KOPT-K1 (cell line): ENCODE results near the gene INPP4B.
A peak's percentile ranks its signal among the peaks of the same experiment; 100 is the strongest.

Experiments
- H3K27ac ChIP-seq: fragments of 200-600 bp; sonication (generic); 2 replicates; pipeline ENCODE4 v1.5.1; 2016; ENCODE audit warnings: antibody characterized with exemption, mild to moderate bottlenecking, low read depth, low read length; ENCODE audit not compliant: poor library complexity, severe bottlenecking
- H3K36me3 ChIP-seq: fragments of 200-600 bp; sonication (generic); 2 replicates; pipeline ENCODE4 v1.5.1; 2017; ENCODE audit warnings: antibody characterized with exemption, mild to moderate bottlenecking, low read length, moderate library complexity; ENCODE audit not compliant: insufficient read depth
- H3K9me3 ChIP-seq: fragments of 200-600 bp; sonication (generic); 2 replicates; pipeline ENCODE4 v1.5.1; 2017; ENCODE audit warnings: antibody characterized with exemption, low read length, mild to moderate bottlenecking; ENCODE audit not compliant: insufficient read depth, poor library complexity, severe bottlenecking

INPP4B gene

DNA sequence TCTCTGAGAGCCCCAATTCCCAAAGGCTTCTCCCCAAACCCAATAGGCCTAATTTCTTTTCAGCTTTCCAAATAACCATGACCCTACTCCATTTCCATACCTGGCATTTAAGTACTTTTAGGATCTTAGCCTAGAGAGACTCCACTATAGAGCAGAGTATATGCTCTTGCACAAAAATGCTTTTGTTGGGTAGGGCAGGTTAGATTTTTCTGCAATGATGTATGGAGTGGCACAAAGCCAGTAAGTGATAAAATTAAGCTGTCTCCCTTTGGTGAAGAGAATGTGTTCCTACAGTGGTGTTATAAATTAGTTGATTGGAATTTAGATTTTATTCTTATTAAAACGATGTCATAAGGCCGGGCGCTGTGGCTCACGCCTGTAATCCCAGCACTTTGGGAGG is 124.9 kb downstream of the INPP4B start:
- Histone ChIP-seq H3K36me3 (no peaks in the 10 kb centered on the region), H3K27ac (no peak overlapping the region), H3K9me3 (peaks cover 3% of the 10 kb centered on the region)

DNA sequence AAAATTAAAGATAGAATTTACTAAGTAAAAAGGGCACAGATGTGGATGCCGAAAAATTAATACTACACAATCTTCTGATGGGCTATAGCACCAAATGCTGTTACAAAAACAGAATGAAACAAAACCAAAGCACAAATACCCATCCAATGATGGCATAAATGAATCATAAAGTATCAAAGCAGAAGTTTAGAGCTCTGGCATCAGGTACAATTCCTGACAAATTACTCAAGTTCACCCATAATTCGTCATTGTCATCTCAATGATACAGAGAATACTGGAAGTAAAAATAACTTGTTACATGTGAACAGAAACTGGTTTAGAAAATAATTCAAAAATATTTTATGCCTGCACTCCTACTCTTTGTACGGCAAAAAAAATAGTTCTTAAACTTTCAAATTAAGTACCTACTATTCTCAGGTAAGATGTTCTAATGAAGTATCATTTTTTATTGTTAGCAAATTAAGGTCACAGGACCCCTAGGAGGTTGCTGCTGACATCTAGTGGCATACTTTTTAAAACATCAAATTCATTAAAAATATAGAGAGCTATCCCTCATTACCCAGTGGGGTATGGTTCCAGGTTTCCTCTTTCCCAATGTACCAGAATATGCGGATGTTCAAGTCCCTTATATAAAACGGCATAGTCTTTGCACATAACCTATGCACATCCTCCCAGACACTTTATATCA is 126.1 kb downstream of the INPP4B start:
- H3K27ac ChIP-seq = peak overlapping the region; percentile 29
- H3K36me3 ChIP-seq = no peaks in the 10 kb centered on the region
- peaks cover 3% of the 10 kb centered on the region for H3K9me3 ChIP-seq

DNA sequence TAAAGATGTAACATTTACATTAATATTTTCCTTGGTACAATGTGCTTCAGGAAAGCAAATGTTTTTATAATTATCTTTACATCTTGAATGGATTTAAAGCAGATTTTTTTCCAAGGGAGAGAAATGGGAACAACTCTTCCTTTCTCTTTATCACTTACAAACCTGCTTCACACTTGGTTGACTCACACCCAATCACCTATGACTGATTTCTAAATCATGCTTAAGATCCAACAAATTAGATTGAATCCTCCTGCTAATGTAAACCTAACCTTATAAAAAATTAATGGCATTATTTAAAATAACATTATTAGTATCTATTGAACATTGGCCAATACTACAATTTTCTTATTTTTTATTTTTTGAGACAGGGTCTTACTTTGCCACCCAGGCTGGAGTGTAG is 127.1 kb downstream of the INPP4B start:
- Histone ChIP-seq H3K27ac (no peak overlapping the region), H3K36me3 (no peaks in the 10 kb centered on the region), H3K9me3 (peaks cover 3% of the 10 kb centered on the region)

DNA sequence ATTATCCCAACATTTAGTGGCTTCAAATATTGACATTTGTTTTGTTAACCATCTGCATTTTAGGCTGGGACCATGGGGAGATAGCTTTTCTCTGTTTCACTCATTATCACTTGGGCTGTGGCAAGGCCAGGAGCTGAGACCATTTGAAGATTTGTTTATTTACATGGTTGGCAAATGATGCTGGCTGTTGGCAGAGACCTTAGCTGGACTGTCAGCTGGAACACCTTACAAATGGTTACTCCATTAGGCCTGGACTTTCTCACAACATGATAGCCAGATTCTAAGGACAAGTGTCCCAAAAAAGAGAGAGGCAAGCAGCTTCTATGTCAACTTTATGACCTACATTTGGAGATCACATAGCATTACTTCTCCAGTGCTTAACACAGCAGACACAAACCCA is 130.4 kb downstream of the INPP4B start:
- Histone ChIP-seq H3K9me3 (peaks cover 7% of the 10 kb centered on the region), H3K27ac (no peak overlapping the region), H3K36me3 (no peaks in the 10 kb centered on the region)

DNA sequence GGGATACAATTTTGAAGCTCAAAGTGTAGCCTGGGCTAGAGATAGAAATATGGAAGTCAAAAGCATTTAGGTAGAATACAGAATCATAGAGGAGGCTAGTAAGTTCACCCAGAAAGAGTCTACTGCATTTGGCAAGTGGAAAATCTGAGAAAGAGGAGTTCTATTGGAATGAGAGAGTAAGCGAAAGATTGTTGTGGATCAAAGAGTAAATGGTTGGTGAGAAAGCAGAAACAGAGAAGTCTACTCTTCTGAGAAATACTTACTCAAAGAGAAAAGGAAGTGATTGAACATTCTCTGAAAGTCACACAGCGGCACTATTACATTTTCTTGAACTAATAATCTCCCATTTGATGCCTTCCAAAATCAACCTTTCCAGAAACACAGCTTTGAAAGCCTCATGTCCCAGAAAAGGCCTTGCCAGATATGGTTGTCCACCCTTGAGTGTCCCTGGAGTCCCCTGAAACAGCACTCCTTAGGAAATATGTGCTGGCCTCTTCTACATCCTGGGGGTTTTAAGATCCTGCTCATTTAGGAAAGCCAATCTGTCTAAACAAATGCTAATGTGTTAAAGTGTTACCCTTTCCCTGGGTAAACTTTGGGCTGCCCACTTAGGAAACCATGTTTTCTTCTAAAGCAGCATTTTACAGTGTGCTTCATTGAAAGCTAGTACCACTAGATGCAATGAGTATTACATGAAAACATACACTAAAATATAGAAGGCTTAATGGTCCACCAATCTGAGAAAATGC is 132.6 kb downstream of the INPP4B start:
- no peaks in the 10 kb centered on the region for H3K36me3 ChIP-seq
- peaks cover 24% of the 10 kb centered on the region for H3K9me3 ChIP-seq

DNA sequence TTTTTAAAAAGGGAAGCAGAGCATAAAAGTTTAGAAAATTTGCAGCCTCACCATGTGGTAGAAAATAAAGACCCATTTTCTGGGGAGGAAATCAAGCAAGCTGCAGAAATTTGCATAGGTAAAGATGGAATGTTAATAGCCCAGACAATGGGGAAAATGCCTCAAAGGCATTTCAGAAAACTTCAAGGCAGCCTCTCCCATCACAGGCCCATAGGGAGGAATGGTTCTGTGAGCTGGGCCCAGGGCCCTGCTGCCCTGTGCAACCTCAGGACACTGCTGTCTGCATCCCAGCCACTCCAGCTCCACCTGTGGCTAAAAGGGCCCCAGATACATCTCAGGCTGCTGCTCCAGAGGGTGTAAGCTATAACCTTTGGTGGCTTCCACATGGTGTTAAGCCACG is 137.9 kb downstream of the INPP4B start:
- H3K36me3 ChIP-seq = no peaks in the 10 kb centered on the region
- H3K27ac ChIP-seq = no peak overlapping the region
- H3K9me3 ChIP-seq = peaks cover 51% of the 10 kb centered on the region

More for the DNA sequence above, 132.6 kb downstream of the INPP4B start:
- H3K27ac ChIP-seq = no peak overlapping the region

DNA sequence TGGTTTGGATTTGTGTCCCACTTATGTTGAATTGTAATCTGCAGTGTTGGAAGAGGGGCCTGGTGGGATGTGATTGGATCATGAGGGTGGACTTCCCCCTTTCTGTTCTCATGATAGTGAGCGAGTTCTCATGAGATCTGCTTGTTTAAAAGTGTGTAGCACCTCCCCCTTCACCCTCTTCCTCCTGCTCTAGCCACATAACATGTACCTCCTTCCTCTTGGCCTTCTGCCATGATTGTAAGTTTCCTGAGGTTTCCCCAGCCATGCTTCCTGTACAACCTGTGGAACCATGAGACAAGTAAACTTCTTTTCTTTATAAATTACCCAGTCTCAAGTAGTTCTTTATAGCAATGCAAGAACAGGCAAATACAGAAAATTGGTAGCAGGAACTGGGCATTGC is 138.7 kb downstream of the INPP4B start:
- H3K36me3 ChIP-seq = no peaks in the 10 kb centered on the region
- H3K27ac ChIP-seq = no peak overlapping the region
- peaks cover 51% of the 10 kb centered on the region for H3K9me3 ChIP-seq

DNA sequence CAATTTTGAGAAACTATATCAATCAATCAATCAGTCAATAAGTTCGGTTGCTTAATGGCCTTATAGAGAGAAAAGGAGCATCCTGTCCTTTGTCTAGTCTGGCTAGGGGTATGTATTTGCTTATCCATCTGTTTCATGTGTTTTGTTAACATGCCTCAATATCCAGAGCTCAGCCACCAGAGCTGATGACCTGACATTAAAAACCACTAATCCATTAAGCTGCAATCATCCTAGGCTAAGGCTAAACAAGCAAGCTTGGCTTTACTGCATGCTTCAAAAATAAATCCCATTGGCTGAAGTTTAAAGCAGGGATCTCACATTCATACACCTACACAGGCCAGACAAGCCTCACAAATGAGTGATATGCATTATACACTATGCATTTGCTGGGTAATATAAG is 139.7 kb downstream of the INPP4B start:
- no peaks in the 10 kb centered on the region for H3K36me3 ChIP-seq
- H3K27ac ChIP-seq = no peak overlapping the region
- peaks cover 51% of the 10 kb centered on the region for H3K9me3 ChIP-seq

DNA sequence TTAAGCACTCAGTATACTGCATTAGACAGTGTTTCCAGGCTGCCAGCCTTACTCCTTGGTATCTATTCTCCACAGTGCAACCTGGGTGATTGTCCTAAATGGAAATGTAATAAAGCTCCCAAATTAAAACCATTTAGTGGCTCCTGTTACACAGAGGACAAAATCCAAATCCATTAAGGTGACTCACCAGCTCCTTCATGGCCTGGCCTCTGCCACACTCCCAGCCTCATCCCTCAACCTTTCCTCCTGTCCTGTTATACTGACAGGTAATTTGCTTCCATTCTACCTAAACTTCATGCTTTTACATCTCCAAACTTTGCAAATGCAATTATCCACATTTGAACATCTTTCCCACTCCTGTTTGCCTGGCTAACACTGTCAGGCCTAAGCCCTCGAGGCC is 140.3 kb downstream of the INPP4B start:
- peaks cover 48% of the 10 kb centered on the region for H3K9me3 ChIP-seq
- no peaks in the 10 kb centered on the region for H3K36me3 ChIP-seq
- H3K27ac ChIP-seq = peak overlapping the region; percentile 5

DNA sequence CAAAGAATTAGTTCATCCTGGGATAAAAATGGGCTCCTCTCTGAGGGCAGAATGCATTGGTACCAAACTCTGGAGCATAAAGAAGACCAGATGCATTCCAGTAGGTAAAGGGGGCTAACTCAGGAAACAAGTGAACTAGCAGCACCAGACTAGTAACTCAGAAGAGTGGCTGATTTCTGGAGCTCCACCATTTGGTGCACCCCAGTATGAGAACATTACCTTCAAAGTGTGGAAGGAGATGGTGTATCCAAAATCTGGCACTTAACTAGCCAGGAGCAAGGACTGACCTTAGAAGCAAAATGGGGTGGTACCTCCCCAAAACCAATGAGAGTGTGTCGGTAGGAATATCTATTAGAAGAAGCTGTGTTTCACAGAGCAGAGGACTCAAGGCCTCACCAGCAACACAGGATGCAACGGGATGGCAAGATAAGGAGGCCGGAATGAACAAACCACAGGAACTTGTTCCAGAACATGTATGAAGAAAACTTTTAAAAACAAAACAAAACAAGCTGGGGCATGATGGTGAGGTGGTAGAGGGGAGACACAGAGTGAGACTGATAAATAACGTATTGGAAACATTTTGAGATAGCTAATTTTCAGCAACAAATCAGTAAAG is 142.3 kb downstream of the INPP4B start:
- Histone ChIP-seq H3K9me3 (peaks cover 34% of the 10 kb centered on the region), H3K27ac (peak overlapping the region; percentile 95), H3K36me3 (no peaks in the 10 kb centered on the region)

DNA sequence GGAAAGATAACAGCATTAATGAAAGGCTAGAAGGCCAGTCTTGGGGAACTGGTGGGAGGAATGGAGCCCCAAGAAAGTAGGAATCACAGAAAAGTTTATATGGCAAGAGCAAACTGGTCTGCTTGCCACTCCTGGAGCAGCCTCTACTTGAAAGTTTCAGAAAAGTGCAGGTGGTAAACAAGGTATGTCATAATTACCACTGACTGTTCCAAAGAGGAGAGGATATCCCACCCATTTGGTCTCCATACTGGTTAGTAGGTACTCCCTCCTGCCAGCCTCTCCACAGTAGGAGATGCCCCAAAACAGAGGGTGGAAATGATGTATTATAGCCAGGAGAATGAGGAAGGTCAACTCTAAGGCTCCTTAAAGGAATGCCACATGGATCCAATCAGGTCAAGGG is 145.1 kb downstream of the INPP4B start:
- no peaks in the 10 kb centered on the region for H3K36me3 ChIP-seq
- H3K27ac ChIP-seq = peak overlapping the region; percentile 95
- H3K9me3 ChIP-seq = peaks cover 11% of the 10 kb centered on the region

DNA sequence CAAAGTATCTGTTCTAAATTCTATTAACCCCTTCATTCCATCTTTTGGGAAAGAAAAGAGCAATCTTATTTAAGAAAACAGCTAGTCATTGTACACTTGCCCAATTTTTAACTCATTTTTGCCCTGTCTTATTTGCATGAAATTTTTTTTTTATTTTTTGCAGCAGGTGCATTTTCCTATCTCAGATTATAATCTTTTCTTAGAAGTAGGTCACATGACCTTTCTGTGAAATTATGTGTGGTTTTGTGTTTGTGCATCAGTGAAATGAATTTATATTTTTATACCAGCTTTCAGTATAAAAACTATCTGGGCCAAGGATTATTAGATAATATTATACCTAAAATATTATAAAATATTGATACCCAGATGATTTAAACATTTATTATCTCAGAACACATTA is 145.6 kb downstream of the INPP4B start:
- peaks cover 8% of the 10 kb centered on the region for H3K9me3 ChIP-seq
- H3K27ac ChIP-seq = peak overlapping the region; percentile 95
- no peaks in the 10 kb centered on the region for H3K36me3 ChIP-seq

DNA sequence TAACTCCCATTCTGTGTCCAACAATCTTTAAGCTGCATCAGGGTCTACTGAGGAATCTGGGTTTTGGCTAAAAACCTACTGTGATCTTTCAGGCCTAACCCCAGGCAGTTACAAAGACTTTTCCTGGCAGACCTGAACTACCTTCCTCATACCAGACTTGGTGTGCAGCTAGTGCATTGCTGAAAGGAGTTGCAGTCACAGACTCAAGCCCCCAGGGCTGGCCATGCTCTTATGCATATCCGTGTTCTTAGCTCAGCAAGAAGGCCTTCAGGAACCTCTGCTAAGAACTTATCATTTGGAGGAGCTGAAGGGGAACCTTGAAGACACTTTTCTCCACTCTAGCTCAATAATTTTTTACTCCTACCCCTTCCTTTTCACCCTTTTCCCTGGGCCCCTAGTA is 147.5 kb downstream of the INPP4B start:
- Histone ChIP-seq H3K9me3 (no peaks in the 10 kb centered on the region), H3K36me3 (no peaks in the 10 kb centered on the region), H3K27ac (peak overlapping the region; percentile 95)

DNA sequence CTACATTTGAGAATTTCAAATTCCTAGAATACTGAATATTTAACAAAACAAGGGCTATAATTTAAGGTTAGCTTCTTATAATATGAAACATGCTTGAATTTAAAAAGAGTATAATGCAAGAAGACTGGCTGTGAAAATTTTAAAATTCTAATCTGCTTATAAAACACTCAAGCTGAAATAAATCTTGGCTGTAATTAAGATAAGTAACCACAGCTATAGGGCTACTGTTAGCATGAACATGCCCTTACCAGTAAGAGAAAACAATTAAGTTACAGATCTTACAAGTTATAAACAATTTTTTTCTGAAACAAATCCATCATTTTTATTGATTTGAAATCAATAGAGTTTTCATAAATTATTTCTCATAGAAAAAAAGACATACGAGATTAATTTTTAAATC is 148.2 kb downstream of the INPP4B start:
- Histone ChIP-seq H3K27ac (peak overlapping the region; percentile 95), H3K36me3 (no peaks in the 10 kb centered on the region), H3K9me3 (no peaks in the 10 kb centered on the region)

DNA sequence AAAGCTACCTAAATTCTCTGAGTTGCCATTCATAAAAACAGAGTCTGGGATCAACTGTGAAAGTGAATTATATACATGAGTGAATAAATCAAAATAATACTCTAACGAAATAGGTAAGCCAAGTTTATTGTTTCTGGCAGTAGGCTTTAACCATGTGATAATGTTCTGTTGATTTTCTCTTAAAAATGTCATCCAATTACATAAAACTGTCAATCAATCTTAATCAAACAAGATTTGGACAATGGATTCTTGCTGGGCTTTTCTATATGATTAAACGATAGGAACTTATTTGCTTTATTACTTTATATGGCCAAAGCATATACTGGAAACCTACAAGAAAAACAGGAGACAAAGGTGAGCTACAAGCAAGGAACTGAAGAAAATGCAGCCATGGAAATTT is 148.8 kb downstream of the INPP4B start:
- H3K27ac ChIP-seq = peak overlapping the region; percentile 95

More for the DNA sequence above, 148.8 kb downstream of the INPP4B start:
- Histone ChIP-seq H3K9me3 (no peaks in the 10 kb centered on the region), H3K36me3 (no peaks in the 10 kb centered on the region)
